CD4-positive, alpha-beta T cell treated with Interleukin-12 subunit alpha and Interleukin-12 subunit beta, for 1 hour (primary cell): ENCODE measurements around the gene CCDC187.

ENCODE experiments used
- DNase-seq: peaks from one replicate; pipeline ENCODE4 v3.0.0-alpha.2; 2020

CCDC187 gene

DNA sequence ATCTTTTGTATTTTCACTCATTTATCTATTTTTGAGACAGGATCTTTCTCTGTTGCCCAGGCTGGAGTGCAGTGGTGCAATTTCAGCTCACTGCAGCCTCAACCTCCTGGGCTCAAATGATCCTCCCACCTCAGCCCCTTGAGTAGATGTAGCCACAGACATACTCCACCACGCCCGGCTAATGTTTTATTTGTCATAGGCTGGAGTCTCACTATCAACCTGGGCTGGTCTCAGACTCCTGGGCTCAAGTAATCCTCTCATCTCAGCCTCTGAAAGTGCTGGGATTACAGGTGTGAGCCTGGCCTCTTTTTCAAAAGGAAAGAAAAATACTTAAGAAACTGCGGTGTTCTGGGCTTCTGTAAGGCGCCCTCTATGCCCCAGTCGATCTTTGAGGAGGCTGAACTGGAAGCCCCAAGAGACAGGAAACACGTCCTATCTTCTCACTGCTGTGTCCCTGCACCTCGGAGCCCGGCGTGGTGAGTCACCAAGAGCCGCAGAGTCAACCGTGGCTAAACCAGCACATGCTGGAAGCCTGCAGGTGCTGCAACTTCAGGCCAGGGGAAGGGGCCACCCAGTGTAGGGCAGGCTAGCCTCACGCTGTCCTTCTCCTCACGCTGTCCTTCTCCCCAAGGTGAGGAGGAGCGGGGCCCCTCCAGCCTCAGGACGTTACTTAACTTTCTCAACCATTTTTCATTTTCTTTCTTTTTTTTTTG is 83.7 kb downstream of the CCDC187 start:
- DNase-seq, result peak; percentile 30

DNA sequence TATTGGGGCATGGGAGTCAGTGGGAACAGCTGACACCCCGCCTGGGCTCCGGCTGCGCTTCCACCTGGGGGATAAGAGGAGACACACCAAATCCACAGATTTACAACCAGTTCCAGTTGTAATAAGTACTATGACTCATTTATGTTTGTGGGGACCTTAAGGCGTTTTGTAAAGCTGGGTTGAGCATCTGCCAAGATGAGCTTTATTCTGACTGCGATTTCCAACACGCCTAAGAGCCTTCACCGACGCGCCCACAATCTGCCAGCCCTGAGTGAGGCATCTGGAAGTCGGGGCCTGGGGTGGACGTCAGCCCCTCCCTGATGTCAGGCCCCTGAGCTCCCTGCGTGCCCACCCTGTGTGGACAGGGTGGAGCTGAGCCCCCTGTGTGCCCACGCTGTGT is 84.6 kb downstream of the CCDC187 start:
- no peak for DNase-seq

DNA sequence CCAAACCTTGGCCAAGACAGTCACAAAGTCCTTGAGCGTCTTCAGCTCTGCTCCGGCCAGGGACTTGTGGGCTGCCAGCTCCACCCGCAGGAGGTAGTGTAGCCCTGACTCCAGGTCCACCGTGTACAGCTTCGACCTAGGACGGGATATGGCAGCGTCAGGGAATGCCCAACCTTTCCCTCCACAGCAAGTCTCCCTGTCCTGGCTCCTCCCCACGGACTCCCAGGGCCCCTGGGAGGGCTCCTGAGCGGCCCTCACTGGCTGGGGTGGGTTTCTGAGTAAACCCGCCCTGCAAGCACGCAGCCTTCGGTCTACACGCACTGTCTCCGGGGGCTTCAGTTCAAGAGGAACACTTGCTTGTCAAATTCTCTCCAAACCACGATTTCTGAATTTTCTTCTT is 85.2 kb downstream of the CCDC187 start:
- no peak for DNase-seq

DNA sequence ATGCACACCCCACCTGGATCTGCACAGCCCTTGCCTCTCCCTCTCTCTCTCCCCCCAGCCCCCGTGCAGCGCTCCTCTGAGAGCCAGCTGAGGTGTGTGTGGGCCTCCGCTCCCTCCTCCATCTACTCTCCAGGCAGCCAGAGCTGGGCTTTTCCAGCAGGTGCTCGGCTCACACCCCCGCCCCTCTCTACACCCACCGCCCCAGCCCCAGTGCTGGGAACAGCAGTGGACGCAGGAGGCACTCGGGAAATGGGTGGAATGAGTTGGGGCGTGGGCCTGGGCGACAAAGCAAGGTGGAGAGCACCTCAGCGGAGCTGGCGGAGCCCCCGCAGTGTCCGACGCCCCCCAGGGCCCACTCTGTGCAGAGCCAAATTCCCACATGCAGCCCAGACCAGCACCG is 85.6 kb downstream of the CCDC187 start:
- no peak for DNase-seq

DNA sequence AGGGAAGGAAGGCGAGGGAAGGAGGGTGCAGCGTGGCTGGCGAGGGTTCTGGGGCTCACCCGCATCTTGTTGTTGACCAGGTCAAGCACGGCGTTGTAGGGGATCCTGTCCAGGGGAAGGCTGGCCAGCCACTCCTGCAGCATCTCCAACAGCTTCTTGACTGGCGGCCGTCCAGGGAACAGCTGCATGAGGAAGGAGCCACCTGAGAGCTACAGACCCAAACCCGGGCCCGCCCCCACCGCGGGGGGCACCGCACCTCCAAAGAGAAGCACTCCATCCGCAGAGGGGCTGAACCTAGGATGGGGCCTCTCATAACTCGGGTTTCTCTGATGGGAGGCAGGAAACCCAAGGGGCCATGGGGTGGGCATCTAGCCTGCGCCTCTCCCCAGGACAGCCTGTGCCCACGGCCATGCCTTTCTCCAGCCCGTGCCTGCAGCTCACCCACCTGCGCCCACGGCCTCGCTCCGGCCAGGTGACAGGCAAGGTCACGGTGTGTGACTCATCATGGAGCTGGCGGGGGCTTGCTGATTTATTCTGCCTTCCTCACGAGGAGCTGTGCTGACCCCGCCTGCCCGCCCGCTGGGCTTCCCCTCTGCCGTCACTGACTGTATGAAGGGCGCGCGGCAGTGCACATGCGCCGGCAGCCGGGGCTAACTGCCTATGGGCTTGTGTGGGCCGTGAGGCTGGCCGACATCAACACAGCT is 87.2 kb downstream of the CCDC187 start:
- DNase-seq, result no peak

DNA sequence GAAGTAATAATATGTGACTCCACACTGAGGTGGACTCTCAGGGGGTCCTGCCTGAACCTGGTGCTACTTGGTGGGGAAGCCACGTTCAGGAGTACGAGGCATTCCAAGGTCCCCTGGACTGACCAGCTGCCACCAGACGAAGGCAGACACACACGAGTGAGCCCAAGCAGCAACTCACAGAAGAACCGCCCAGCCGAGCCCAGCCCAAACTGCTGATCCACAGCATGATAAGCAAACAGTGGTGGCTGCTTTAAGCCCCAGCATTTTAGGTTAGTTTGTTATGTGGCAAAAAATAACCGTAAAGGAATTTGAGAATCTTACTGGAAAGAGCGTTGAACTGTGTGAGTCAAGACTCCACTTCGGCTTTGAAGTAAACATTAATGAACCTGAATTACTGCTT is 90.2 kb downstream of the CCDC187 start:
- DNase-seq, result no peak

DNA sequence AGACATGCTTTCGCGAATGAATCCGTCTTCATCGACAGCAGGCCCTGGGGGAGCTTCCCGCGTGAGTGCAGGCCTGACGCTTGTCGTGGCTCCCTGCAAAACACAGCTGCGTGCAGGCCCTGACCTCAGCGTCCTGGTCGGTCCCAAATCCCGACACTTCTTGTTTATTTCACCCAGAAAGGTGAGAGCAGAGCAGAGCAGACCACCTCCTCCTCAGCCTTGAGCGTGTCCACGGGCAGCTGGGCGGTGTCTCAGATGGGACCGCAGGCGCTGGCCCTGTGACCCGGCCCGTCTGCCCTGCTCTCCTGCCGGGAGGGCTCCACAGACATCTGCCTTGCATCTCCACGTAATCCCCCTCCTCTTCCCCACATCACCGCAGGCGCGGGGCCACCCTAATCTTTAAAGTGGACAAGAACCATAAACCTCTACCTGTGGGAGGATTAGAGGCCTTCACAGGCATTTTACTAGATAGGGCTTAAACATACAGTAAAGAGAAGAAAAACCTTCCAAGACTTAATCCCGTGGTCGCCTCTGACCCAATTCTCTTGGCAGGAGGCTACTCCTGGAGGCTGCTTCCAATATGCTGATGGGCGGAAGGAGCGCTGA is 91.4 kb downstream of the CCDC187 start:
- no peak for DNase-seq

DNA sequence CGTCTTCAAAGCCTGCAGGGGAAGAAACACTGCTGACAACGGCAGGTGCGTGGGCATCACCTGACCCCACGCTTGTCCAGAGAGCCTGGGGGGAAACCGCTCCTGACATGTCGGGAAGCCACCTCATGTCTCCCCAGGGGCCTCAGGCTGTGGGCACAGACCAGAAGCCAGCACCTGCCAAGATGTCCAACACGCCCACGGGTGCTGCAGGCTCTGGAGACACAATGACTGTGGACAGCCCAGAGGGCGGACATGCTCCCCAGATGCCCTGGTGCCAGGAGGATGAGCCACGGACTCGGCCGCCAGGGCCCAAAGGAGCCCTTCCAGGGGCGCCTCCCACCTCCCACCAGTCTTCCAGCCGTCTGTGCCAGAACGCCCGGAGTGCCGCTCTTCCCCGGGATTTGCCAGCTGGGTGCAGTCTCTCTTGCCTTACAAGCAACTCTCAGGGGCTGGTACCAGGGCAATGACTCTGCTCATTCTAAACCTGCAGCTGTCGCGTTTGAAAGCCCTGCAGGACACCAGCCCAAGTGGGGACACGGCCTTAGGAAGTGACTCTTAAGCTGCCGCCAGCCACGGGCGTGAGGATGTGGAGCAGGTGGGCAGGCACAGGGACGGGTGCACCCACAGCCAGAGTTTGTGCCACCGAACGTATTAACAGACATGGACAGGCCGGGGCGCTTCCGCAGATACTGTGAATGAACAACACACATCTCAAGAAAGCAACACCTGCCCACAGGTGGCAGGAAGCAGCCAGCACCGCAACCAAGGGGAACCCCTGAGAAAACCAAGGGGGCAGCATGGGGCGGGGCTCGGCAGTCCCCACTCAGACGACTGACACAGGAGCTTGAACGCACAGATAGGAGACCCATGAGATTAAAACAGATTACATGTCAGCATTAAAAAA is 92.2 kb downstream of the CCDC187 start:
- DNase-seq, result no peak

DNA sequence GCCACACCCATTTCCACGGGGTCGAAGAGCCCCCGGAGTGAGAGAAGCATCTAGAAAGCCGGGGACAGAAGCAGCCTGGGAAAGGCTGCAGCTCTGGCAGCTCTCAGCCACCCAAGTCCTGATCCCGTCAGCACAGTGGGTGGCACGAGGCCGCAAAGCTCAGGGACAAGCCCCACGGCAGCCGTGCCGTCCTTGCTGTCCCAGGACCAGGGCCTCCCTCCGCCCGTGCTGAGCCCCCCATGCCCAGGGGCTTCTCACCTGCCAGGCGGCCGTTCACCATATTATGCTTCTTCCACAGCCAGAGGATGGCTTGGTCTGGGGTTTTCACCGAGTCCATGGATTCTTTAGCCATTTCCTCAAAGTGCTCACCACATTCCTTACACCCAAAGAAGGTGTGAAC is 92.9 kb downstream of the CCDC187 start:
- DNase-seq, result no peak

DNA sequence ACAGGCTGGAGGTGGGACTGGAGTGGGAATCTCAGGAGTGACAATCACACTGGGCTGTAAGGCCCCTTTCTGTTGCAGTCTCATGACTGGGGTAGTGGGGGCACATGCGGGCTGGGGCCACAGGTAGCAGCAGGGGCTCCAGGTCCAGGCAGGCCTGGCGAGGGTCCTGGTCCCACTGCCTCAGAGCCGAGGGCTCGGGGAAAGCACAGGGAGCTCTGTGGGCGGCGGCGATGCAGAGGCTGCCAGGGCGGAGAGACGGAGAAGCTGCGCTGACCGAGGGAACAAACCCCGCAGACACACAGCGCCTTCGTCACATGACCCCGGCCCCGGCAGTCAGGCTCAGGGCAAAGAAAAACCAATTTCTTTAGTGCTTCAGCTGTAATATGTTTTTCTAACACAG is 93.6 kb downstream of the CCDC187 start:
- no peak for DNase-seq

DNA sequence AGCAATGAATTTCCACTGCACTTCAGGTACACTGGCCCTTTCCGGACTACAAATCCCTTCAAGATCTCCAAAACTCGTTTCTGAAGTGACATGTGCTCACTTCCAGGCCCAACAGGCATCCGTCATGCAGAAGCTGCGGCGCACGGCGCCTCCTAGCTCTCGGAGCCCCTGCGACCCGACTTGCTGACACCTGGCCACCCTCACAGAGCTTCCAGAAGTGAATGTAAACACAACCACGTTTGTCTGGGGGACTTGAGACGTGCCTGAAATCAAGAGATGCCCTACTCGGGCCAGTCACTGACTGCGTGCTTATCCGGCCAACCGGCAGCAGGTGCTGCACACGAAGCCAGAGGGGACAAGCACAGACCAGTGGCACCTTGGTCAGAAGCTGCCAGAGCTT is 94.1 kb downstream of the CCDC187 start:
- no peak for DNase-seq

DNA sequence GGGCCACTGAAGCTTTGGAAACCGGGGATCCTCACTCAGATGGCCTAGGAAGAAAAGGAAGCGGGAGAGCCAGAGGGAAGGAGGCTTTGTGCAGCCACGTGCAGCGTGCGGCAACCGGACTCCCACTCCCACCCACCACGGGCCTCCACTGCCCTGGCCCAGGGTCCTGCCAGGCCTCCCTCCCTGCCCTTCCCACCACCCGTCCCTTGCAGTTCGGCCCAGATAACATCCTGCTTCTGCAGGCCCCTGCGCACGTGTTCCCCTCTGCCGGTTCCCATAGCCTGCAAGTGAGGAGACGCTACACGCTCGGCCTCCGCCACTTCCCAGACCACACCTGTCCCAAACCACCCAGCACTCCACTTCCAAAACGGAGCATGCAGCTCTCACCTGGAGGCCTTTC is 94.7 kb downstream of the CCDC187 start:
- no peak for DNase-seq

DNA sequence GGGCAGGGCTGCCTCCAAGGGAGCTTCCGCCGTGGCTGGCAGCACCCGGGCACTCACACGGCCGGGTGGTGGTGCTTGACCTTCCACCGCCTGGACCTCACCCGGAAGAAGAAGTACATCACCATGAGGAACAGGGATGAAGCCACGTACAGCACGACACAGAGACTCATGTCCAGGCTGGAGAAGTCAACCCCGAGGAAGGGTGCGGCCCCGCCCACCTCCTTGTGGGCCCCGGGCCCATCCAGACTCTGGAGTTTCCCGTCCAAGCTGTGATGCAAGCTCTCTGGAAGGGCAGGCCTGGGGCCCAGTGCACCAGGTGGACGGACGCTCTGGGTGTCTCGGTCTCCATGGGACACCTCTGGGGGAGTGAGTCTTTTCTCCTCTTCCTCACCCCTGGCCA is 95.2 kb downstream of the CCDC187 start:
- no peak for DNase-seq

DNA sequence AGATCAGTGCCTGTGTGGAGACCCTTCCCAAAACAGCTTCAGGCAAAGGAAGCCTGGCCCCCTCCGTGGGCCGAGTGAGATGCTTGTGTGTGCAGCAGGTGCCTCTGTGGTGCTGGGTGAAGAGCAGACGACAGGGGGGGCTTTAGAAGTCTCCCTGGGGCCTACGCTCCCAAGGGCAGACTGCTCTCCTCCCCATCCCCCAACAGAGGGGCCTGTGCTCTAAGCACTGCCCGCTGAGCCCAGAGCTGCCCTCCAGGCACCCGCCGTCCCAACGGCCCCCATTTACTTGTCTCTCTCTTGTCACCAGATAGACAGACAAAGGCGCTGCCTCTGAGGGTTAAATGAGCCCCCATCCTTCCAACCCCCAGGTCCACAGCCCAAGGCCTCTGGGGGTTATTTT is 96.3 kb downstream of the CCDC187 start:
- DNase-seq, result no peak

DNA sequence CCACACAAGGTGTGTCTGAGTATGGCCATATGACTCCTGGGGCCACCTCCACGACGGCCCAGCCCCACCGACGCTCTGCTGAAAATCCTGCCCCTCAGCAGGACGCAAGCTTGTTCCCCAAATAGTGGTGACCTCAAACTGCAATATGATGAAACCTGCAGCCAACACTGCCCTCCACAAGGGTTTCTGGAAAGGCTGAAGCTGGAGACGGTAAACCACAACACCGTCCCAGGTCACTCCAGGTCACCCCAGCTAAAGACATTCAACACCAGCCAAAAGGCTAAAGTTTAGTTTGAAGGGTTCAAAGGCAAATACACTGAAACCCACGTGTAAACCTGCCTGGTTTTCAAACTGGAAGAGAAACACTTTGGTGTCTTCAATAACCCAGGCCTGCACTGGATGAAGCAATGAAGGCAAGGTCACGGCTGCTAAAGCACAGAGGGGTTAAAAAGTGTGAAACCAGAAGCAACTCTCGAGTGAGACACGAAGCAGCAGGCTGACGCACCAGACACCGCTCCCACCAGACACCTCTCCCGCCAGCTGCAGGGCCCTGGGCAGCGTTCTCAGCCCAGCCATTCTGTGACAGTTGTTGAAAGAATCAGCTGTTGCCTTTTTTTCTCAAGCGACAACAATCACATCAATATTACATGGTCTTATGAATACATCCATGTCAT is 97.2 kb downstream of the CCDC187 start:
- no peak for DNase-seq

DNA sequence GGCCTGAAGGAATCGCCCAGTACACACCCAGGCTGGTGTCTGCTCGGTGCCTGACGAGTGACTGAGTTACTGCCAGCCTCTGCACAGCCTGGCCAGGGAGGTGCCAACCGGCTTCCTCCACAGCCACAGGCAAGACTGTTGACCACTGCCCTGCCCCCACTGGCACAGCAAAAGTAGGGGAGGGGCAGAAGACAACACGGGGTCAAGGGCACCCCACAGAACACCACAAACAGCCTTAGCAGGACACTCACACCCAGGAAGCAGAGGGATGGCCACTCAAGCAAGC is 98.2 kb downstream of the CCDC187 start:
- no peak for DNase-seq

DNA sequence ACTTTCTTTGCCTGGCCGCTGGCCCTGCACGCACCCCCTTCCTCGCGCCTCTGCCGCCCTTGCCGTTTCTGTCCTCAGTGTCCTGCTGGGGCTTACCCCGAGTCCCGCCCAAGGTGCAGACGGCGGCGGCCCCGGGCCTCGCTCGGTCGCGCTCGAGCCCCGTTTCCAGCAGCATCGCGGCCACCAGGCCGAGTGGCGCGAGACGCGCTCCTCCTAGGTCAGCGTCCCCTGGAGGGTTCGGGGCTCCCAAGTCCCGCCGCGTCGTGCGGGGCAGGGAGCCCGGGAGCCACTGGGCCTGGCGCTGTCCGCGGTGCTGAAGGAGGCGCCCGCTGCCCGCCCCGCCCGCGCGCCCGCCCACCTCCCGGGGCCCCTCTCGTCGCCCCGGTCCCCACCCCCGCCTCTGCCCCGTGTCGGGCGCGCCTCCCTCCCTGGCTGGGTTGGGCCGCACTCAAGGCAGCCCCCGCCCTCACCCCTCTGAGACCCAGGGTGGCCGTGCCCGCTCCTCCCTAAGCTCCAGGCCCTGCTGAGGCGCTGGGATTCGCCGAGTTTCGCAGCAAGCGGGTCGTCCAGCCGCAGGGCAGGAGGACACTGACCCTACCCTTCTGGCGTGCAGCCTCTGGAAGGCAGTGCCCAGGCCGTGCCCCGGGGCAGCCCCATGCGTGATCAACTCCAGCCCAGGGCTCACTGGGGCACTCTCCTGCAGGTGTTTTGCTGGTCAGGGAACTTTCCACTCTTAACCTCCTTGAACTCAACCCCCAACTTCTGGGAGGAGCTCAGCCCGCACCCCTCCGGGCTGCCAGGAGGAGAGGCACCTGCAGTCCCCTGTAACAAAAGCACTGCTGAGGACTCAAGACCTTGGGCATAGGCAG is 98.8 kb downstream of the CCDC187 start, which contains the start of gene LHX3:
Gene LHX3, minus strand, starts transcription at position 291 of the 869 bp plus-strand sequence. Its CDS starts 116 bp downstream, at position 175.
- DNase-seq, result peak; percentile 8

DNA sequence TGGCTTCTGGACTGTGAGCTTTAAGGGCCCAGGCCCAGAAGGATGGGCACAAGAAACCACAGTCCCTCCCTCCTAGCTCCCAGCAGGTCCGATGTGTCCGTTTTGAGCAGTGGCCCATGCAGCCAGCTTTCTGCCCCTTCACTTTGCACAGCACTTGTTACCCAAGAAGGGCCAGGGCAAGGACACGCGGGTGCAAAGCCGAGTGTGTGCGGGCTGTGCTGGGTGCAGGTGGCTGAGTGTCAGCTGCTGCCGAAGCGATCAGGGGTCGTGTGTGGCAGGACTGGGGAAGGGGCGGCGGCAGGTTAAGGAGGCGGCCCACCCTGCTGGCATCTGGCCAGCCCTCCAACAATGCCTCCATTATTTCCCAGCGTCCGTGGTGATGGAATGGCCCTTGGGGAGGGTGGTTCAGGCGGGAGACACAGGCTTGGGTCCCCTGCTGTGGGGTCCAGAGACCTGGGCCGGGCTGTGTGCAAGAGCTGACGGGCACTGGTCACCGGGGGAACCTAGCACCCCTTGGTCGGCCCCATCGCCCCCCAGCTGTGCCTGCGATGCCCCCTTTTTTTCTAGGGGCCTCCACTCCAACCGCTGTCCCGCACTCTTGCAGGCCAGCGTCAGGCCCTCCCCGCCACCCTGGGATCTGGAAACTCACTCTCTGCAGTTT is 99.6 kb downstream of the CCDC187 start:
- DNase-seq, result no peak

DNA sequence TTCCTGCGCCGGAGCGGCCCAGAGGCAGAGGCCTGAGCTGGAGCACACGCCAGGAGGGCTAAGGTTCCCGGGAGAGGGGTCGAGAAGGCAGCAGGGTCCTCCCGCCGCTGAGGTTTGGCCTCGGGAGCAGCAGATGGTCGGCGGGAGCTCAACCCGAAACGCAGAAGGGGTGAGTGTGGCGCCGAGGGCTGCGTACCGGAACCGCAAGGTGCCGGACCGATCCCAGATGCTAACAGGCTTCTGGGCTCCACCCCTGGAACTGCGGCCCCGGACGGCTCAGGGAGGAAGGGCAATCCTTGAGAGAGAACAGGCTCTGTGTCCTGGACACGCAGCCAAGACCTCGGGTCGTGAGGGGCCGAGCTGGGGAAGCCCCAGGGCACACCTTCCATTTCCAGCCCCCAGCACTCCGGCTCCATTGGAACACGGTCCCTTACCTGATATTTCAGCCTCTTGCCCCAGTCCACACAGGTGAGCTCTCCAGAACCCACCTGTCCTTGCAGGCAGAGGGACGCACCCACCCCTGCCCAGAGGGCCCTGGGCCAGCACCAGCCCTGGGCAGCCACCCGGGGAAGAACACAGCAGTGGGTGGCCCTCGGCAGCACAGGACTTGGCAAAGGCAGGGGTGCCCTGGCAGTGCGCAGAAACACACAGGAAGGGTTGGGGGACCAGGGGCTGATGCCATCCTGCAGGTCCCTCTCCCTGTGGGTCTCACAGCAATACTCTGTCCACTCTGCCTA is 100.3 kb downstream of the CCDC187 start:
- DNase-seq, result no peak
